Neural cell (in vitro differentiated cells): ENCODE measurements around the gene C1orf74. TPM values are rescaled to one million over a fixed set of nuclear protein-coding genes. Genes with fewer than 3 reads are reported as not detected.

Experiments
- H2AFZ ChIP-seq: fragments of 200-600, 300-800 bp; sonication (generic), shearing (Covaris generic); 2 replicates; pipeline ENCODE4 v1.6.0; 2014; ENCODE audit warnings: low read depth, mild to moderate bottlenecking, antibody characterized with exemption, low read length, moderate library complexity
- H3F3A ChIP-seq: fragments of 200-600 bp; shearing (Covaris generic); 2 replicates; pipeline ENCODE4 v1.6.1; 2016; ENCODE audit warnings: mild to moderate bottlenecking, moderate library complexity, mixed read lengths, antibody characterized with exemption, low read length; ENCODE audit not compliant: insufficient read depth, poor library complexity, severe bottlenecking
- H3K27ac ChIP-seq: fragments of 200-600, 300-800 bp; sonication (generic), shearing (Covaris generic); 2 replicates; pipeline ENCODE4 v1.5.1; 2014; ENCODE audit warnings: mild to moderate bottlenecking, low read length, moderate library complexity
- H3K27me3 ChIP-seq: fragments of 300-800, 200-600 bp; sonication (generic), shearing (Covaris generic); 2 replicates; pipeline ENCODE4 v1.6.0; 2014; ENCODE audit warnings: mild to moderate bottlenecking, low read depth, low read length, moderate library complexity; ENCODE audit not compliant: insufficient read depth
- H3K36me3 ChIP-seq: fragments of 300-800, 200-600 bp; sonication (generic), shearing (Covaris generic); 2 replicates; pipeline ENCODE4 v1.5.1; 2014; ENCODE audit warnings: mild to moderate bottlenecking, antibody characterized with exemption, low read length, moderate library complexity; ENCODE audit not compliant: insufficient read depth
- H3K4me2 ChIP-seq: fragments of 300-800, 200-600 bp; sonication (generic), shearing (Covaris generic); 2 replicates; pipeline ENCODE4 v1.6.0; 2014; ENCODE audit warnings: mild to moderate bottlenecking, low read length
- H3K4me3 ChIP-seq: fragments of 300-800, 200-600 bp; sonication (generic), shearing (Covaris generic); 2 replicates; pipeline ENCODE4 v1.5.1; 2014; ENCODE audit warnings: mild to moderate bottlenecking, low read length, moderate library complexity
- H3K79me2 ChIP-seq: fragments of 200-600 bp; shearing (Covaris generic); replicated peaks from 2 replicates; pipeline ENCODE4 v1.6.0; 2014; ENCODE audit warnings: mild to moderate bottlenecking, low read length, moderate library complexity; ENCODE audit not compliant: insufficient read depth
- H3K9ac ChIP-seq: fragments of 300-800, 200-600 bp; sonication (generic), shearing (Covaris generic); 2 replicates; pipeline ENCODE4 v1.6.1; 2016; ENCODE audit warnings: mild to moderate bottlenecking, low read length, mixed read lengths
- H3K9me2 ChIP-seq: fragments of 200-600 bp; shearing (Covaris generic); 2 replicates; pipeline ENCODE4 v1.6.1; 2016; ENCODE audit warnings: mild to moderate bottlenecking, low read length, mixed read lengths; ENCODE audit not compliant: insufficient read depth
- H3K9me3 ChIP-seq: fragments of 200-600, 300-800 bp; sonication (generic), shearing (Covaris generic); 2 replicates; pipeline ENCODE4 v1.6.1; 2016; ENCODE audit warnings: mild to moderate bottlenecking, mixed run types, low read length, moderate library complexity, mixed read lengths
- H4K20me1 ChIP-seq: fragments of 200-600 bp; shearing (Covaris generic); 2 replicates; pipeline ENCODE4 v1.6.1; 2016; ENCODE audit warnings: mild to moderate bottlenecking, mixed run types; ENCODE audit not compliant: insufficient read depth
- EP300 ChIP-seq: fragments of 450-650 bp; conservative IDR thresholded peaks from 2 replicates; pipeline ENCODE4 v1.6.1; 2014; ENCODE audit warnings: antibody characterized with exemption, mild to moderate bottlenecking, moderate library complexity; ENCODE audit not compliant: poor library complexity, severe bottlenecking
- EZH2 ChIP-seq: fragments of 200-600, 300-800 bp; shearing (Covaris generic), sonication (generic); IDR thresholded peaks from 2 replicates; pipeline ENCODE4 v1.6.1; 2014; ENCODE audit warnings: antibody characterized with exemption, low read length, borderline replicate concordance, mild to moderate bottlenecking; ENCODE audit not compliant: insufficient read depth, poor library complexity, severe bottlenecking
- MXI1 ChIP-seq: fragments of 450-650 bp; conservative IDR thresholded peaks from 2 replicates; pipeline ENCODE4 v1.6.1; 2014; ENCODE audit warnings: antibody characterized with exemption, mild to moderate bottlenecking; ENCODE audit not compliant: poor library complexity, severe bottlenecking
- POLR2AphosphoS5 ChIP-seq: IDR thresholded peaks from 2 replicates; pipeline ENCODE4 v1.6.1; 2012
- RAD21 ChIP-seq: fragments of 450-650 bp; conservative IDR thresholded peaks from 2 replicates; pipeline ENCODE4 v1.6.1; 2014; ENCODE audit warnings: antibody characterized with exemption, mild to moderate bottlenecking, moderate library complexity
- REST ChIP-seq: IDR thresholded peaks from 2 replicates; pipeline ENCODE4 v1.6.1; 2012; ENCODE audit warnings: borderline replicate concordance
- SMC3 ChIP-seq: fragments of 450-650 bp; conservative IDR thresholded peaks from 2 replicates; pipeline ENCODE4 v1.6.1; 2014; ENCODE audit warnings: antibody characterized with exemption, mild to moderate bottlenecking, moderate library complexity; ENCODE audit not compliant: poor library complexity
- TAF1 ChIP-seq: IDR thresholded peaks from 2 replicates; pipeline ENCODE4 v1.6.1; 2012; ENCODE audit warnings: low read depth
- polyA plus RNA-seq: library from polyadenylated mRNA; depleted of rRNA; stranded (reverse); fragments of >200 nt; gene quantifications from 2 replicates; pipeline ENCODE4 v1.2.3, GENCODE V29; 2014
- TF ChIP-seq, protein P1 (sequence below): fragments of 450-650 bp; IDR thresholded peaks from 2 replicates; pipeline ENCODE4 v1.5.1; 2014; ENCODE audit warnings: antibody characterized with exemption, mild to moderate bottlenecking, moderate library complexity; ENCODE audit not compliant: poor library complexity, severe bottlenecking

Gene C1orf74
- polyA plus RNA-seq, 1 donor from 2014 or later: 1.4 TPM

- H3K27me3 ChIP-seq: no peaks in the 10 kb centered on the region
- H4K20me1 ChIP-seq: no peaks in the 10 kb centered on the region
- no peak overlapping the region for H3K27ac ChIP-seq
- TF ChIP-seq POLR2AphosphoS5 (no peak), EP300 (no peak), MXI1 (no peak), RAD21 (no peak), TAF1 (no peak), SMC3 (no peak), EZH2 (no peak), REST (no peak)
- TF ChIP-seq, protein P1, sequence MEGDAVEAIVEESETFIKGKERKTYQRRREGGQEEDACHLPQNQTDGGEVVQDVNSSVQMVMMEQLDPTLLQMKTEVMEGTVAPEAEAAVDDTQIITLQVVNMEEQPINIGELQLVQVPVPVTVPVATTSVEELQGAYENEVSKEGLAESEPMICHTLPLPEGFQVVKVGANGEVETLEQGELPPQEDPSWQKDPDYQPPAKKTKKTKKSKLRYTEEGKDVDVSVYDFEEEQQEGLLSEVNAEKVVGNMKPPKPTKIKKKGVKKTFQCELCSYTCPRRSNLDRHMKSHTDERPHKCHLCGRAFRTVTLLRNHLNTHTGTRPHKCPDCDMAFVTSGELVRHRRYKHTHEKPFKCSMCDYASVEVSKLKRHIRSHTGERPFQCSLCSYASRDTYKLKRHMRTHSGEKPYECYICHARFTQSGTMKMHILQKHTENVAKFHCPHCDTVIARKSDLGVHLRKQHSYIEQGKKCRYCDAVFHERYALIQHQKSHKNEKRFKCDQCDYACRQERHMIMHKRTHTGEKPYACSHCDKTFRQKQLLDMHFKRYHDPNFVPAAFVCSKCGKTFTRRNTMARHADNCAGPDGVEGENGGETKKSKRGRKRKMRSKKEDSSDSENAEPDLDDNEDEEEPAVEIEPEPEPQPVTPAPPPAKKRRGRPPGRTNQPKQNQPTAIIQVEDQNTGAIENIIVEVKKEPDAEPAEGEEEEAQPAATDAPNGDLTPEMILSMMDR: no peak
- no peaks in the 10 kb centered on the region for H3K79me2 ChIP-seq
- no peaks in the 10 kb centered on the region for H3K36me3 ChIP-seq
- H3F3A ChIP-seq: no peaks in the 10 kb centered on the region
- no peak overlapping the region for H3K9ac ChIP-seq
- H3K4me3 ChIP-seq: no peak overlapping the region
- H3K4me2 ChIP-seq: no peak overlapping the region
- no peaks in the 10 kb centered on the region for H3K9me3 ChIP-seq
- no peaks in the 10 kb centered on the region for H3K9me2 ChIP-seq
- no peak overlapping the region for H2AFZ ChIP-seq
Observed at GRCh38 chr1:209761011-209761635, 23.2 kb downstream of the C1orf74 start.

DNA sequence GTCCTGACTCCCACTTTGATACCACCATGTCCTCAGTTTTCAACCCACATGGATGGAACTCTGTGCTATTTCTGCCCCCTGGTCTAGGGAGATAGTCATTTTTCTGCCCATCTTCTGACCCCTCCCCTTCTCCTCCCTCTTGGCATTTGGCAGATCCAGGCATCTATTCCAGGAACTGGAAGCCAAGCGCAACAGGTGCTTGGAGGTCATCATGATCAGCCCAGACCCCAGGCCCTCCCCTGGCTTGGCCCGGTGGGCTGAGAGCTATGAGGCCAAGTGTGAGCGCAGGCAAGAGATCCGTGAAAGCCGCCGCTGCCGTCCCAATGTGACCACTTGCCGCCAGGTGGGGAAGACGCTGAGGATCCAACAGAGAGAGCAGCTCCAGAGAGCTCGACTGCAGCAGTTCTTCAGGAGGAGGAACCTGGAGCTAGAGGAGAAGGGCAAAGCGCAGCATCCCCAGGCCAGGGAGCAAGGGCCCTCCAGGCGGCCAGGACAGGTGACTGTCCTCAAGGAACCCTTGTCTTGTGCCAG lies 24.5 kb downstream of the C1orf74 start:
- TF ChIP-seq RAD21 (no peak), MXI1 (no peak), TAF1 (no peak), SMC3 (no peak), EZH2 (no peak), POLR2AphosphoS5 (no peak), REST (no peak), EP300 (no peak)
- TF ChIP-seq, protein P1: no peak
- H3K27ac ChIP-seq: no peak overlapping the region
- H3F3A ChIP-seq: no peaks in the 10 kb centered on the region
- H2AFZ ChIP-seq: no peak overlapping the region
- no peaks in the 10 kb centered on the region for H3K27me3 ChIP-seq
- no peaks in the 10 kb centered on the region for H3K36me3 ChIP-seq
- no peak overlapping the region for H3K4me3 ChIP-seq
- no peaks in the 10 kb centered on the region for H4K20me1 ChIP-seq
- no peaks in the 10 kb centered on the region for H3K79me2 ChIP-seq
- no peak overlapping the region for H3K4me2 ChIP-seq
- no peak overlapping the region for H3K9ac ChIP-seq
- H3K9me3 ChIP-seq: no peaks in the 10 kb centered on the region
- H3K9me2 ChIP-seq: no peaks in the 10 kb centered on the region
